ENCODE measurements around the gene TAOK3.

The TAOK3 gene

GRCh38 chr12:118101051-118101450 lies 271.7 kb downstream of the TAOK3 start:
- Histone ChIP-seq H3K9me3 (ENCODE audit: low read depth, low read length) (no peaks in the 10 kb centered on the region), H3K36me3 (ENCODE audit: insufficient read depth, low read length) (no peaks in the 10 kb centered on the region), H3K9ac (ENCODE audit: insufficient read length) (no peak overlapping the region), H3K4me3 (no peak overlapping the region), H3K27ac (no peak overlapping the region)
- DNase-seq (ENCODE audit: low read depth, low spot score) = no peak
- no peak for TF ChIP-seq FOXP2 (optimal IDR thresholded peaks at IDR 0.05; ENCODE audit: control extremely low read depth, extremely low read length, insufficient read depth)
- TF ChIP-seq EZH2 (IDR thresholded peaks at IDR 0.05) = no peak
- TF ChIP-seq POLR2AphosphoS5 (IDR thresholded peaks at IDR 0.05; ENCODE audit: borderline replicate concordance, low read depth, low read length) = no peak
